Hepatocyte (in vitro differentiated cells): Measurements from ENCODE around the gene DUSP2.

Source experiments
- EZH2 ChIP-seq: fragments of 200-600 bp; sonication (generic); IDR thresholded peaks from 2 replicates; pipeline ENCODE4 v1.6.1; 2016; ENCODE audit warnings: antibody characterized with exemption, mild to moderate bottlenecking, borderline replicate concordance
- EZH2phosphoT487 ChIP-seq: fragments of 200-600 bp; sonication (generic); IDR thresholded peaks from one replicate; pipeline ENCODE4 v1.6.1; 2018; ENCODE audit warnings: antibody characterized with exemption, mild to moderate bottlenecking, low read depth, moderate library complexity; ENCODE audit not compliant: unreplicated experiment, severe bottlenecking
- TF ChIP-seq, protein P1 (sequence below): fragments of 200-600 bp; sonication (generic); IDR thresholded peaks from 2 replicates; pipeline ENCODE4 v1.5.1; 2016; ENCODE audit warnings: antibody characterized with exemption, mild to moderate bottlenecking; ENCODE audit not compliant: poor library complexity

DNA sequence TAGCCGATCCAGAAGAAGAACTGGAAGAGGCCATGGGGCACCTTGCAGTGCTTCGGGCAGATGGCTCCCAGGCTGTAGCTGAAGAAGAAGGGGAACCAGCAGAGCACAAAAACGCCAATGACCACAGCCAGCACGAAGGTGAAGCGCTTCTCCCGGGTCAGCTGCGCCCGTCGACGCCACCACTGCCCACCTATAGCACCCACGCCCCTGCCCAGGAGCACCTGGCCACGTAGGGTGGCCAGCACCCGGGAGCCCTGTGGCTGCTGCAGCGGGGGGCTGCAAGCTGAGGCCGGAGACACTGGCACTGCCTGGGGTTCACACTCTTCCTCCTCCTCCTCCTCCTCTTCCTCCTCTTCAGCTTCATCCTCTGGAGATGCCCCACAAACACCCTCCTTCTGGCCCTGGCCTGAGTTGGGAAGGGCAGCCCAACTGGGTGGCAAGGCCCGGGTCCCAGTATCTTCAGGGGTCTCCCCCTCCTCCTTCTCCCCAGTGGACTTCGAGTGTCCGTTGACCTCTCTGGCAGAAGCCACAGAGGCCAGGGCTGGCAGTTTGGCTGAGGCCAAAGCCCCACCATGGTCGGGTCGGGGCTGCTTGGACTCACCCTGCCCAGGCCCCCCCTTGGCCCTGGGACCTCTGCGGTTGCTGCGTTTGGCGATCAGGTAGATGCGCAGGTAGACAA lies 30.2 kb downstream of the DUSP2 start:
- TF ChIP-seq, protein P1, sequence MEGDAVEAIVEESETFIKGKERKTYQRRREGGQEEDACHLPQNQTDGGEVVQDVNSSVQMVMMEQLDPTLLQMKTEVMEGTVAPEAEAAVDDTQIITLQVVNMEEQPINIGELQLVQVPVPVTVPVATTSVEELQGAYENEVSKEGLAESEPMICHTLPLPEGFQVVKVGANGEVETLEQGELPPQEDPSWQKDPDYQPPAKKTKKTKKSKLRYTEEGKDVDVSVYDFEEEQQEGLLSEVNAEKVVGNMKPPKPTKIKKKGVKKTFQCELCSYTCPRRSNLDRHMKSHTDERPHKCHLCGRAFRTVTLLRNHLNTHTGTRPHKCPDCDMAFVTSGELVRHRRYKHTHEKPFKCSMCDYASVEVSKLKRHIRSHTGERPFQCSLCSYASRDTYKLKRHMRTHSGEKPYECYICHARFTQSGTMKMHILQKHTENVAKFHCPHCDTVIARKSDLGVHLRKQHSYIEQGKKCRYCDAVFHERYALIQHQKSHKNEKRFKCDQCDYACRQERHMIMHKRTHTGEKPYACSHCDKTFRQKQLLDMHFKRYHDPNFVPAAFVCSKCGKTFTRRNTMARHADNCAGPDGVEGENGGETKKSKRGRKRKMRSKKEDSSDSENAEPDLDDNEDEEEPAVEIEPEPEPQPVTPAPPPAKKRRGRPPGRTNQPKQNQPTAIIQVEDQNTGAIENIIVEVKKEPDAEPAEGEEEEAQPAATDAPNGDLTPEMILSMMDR: no peak
- TF ChIP-seq EZH2 (no peak), EZH2phosphoT487 (no peak)
